NCI-H345 treated with DMSO at 0.1 percent for 48 hours (cell line): ENCODE data around the gene ANTXR1.

Source experiments
- DNase-seq: peaks from one replicate; lab custom pipeline; 2025; ENCODE audit not compliant: unreplicated experiment; lab: John Stamatoyannopoulos, UW

ANTXR1 gene

GRCh38 chr2:69013142-69013839, at the start of gene ANTXR1:
Gene ANTXR1 (plus strand): TSS chr2:69013179. CDS start chr2:69013500, 321 bp downstream.
- peak; percentile 46 for DNase-seq

GRCh38 chr2:68964282-68964681, 48.7 kb upstream of the ANTXR1 start:
- DNase-seq: no peak

GRCh38 chr2:68968221-68968620, 44.8 kb upstream of the ANTXR1 start:
- DNase-seq: no peak

GRCh38 chr2:68969736-68970490, 43.1 kb upstream of the ANTXR1 start:
- DNase-seq: no peak

GRCh38 chr2:68970566-68971265, 42.3 kb upstream of the ANTXR1 start:
- no peak for DNase-seq

GRCh38 chr2:68971591-68972231, 41.3 kb upstream of the ANTXR1 start:
- DNase-seq: no peak

- DNase-seq: no peak
These were observed 38.7 kb upstream of the ANTXR1 start, which contains the start of gene GKN1 for GRCh38 chr2:68974251-68974650. Gene GKN1 (plus strand): TSS chr2:68974636. CDS start chr2:68974678, 42 bp downstream.

- DNase-seq: no peak
These were observed 37.9 kb upstream of the ANTXR1 start for GRCh38 chr2:68974946-68975665.

- no peak for DNase-seq
These were observed 37.1 kb upstream of the ANTXR1 start for GRCh38 chr2:68975844-68976243.

GRCh38 chr2:68977453-68977852, 35.5 kb upstream of the ANTXR1 start:
- no peak for DNase-seq

- DNase-seq: no peak
These were observed 34.9 kb upstream of the ANTXR1 start for GRCh38 chr2:68978098-68978497.

GRCh38 chr2:68980956-68981355, 32.0 kb upstream of the ANTXR1 start:
- DNase-seq: no peak

- DNase-seq: no peak
These were observed 25.9 kb upstream of the ANTXR1 start for GRCh38 chr2:68987021-68987503.

- DNase-seq: no peak
These were observed 23.9 kb upstream of the ANTXR1 start for GRCh38 chr2:68989035-68989434.

- no peak for DNase-seq
These were observed 20.6 kb upstream of the ANTXR1 start for GRCh38 chr2:68992341-68992740.

GRCh38 chr2:68992933-68993332, 20.0 kb upstream of the ANTXR1 start:
- DNase-seq: no peak

GRCh38 chr2:68993660-68994059, 19.3 kb upstream of the ANTXR1 start:
- DNase-seq: no peak

- DNase-seq: no peak
These were observed 18.1 kb upstream of the ANTXR1 start for GRCh38 chr2:68994864-68995263.

- DNase-seq: no peak
These were observed 17.1 kb upstream of the ANTXR1 start for GRCh38 chr2:68995916-68996315.

GRCh38 chr2:68997401-68997800, 15.6 kb upstream of the ANTXR1 start:
- DNase-seq: no peak
